Immature natural killer cell (primary cell): ENCODE measurements around the gene NUMA1. TPM values are rescaled to one million over a fixed set of nuclear protein-coding genes. Genes with fewer than 3 reads are reported as not detected.

Source experiments
- DNase-seq, 3 donors: peaks; one replicate each; pipeline ENCODE4 v3.0.0; 2022; ENCODE audit warnings: mixed read lengths in 1 of 3
- H3K27ac Mint-ChIP-seq, 6 donors: one replicate each; pipeline ENCODE4 v1.8.0; 2020; ENCODE audit warnings: mixed read lengths in 6 of 6, mild to moderate bottlenecking in 5 of 6, inconsistent platforms in 4 of 6, moderate library complexity in 3 of 6
- H3K27me3 Mint-ChIP-seq, 3 donors: one replicate each; pipeline ENCODE4 v1.8.0; 2020 to 2021; ENCODE audit warnings: low read depth in 3 of 3, mild to moderate bottlenecking in 3 of 3, mixed read lengths in 3 of 3, moderate library complexity in 3 of 3, inconsistent platforms in 1 of 3
- H3K36me3 Mint-ChIP-seq, 3 donors: one replicate each; pipeline ENCODE4 v1.8.0; 2020; ENCODE audit warnings: mixed read lengths in 3 of 3, inconsistent platforms in 2 of 3, mild to moderate bottlenecking in 2 of 3
- H3K4me1 Mint-ChIP-seq, 2 donors: one replicate each; pipeline ENCODE4 v1.8.0; 2020; ENCODE audit warnings: inconsistent platforms in 2 of 2, mild to moderate bottlenecking in 2 of 2, mixed read lengths in 2 of 2, moderate library complexity in 1 of 2
- H3K4me3 Mint-ChIP-seq, 5 donors: one replicate each; pipeline ENCODE4 v1.8.0; 2020; ENCODE audit warnings: mild to moderate bottlenecking in 5 of 5, mixed read lengths in 5 of 5, inconsistent platforms in 3 of 5, moderate library complexity in 3 of 5
- H3K9me3 Mint-ChIP-seq, 6 donors: one replicate each; pipeline ENCODE4 v1.8.0; 2020; ENCODE audit warnings: mild to moderate bottlenecking in 6 of 6, mixed read lengths in 6 of 6, inconsistent platforms in 4 of 6, moderate library complexity in 3 of 6
- polyA plus RNA-seq, 3 donors: library from polyadenylated mRNA; unstranded; fragments of 300-500 nt; fragmentation: Illumina TruSeq; gene quantifications; one replicate each; pipeline ENCODE4 v1.2.3, GENCODE V29; 2021

The NUMA1 gene
- polyA plus RNA-seq, 3 donors from 2014 or later, result 2.7 to 92.5 (median 10.5) TPM

- Mint-ChIP-seq H3K4me1 (peaks cover 12 to 17% of the 10 kb centered on the region in 2 donors), H3K27me3 (peaks cover 0 to 3% (median 2%) of the 10 kb centered on the region in 3 donors)
These were observed 5.4 kb upstream of the NUMA1 start for GRCh38 chr11:72085621-72086351.

GRCh38 chr11:72084965-72085364, 4.6 kb upstream of the NUMA1 start:
- no peaks in the 10 kb centered on the region for H3K9me3 Mint-ChIP-seq
- no peak for DNase-seq
- H3K27ac Mint-ChIP-seq, result peak overlapping the region in 1 of 6 donors; percentile 69
- peaks cover 19 to 24% of the 10 kb centered on the region in 2 donors for H3K4me1 Mint-ChIP-seq
- H3K36me3 Mint-ChIP-seq, result peaks cover 0 to 8% (median 7%) of the 10 kb centered on the region in 3 donors
- no peak overlapping the region for H3K4me3 Mint-ChIP-seq
- peaks cover 0 to 4% (median 3%) of the 10 kb centered on the region in 3 donors for H3K27me3 Mint-ChIP-seq

More at GRCh38 chr11:72085621-72086351, 5.4 kb upstream of the NUMA1 start:
- DNase-seq, result no peak
- H3K4me3 Mint-ChIP-seq, result no peak overlapping the region
- no peaks in the 10 kb centered on the region for H3K9me3 Mint-ChIP-seq
- peaks cover 0 to 8% (median 7%) of the 10 kb centered on the region in 3 donors for H3K36me3 Mint-ChIP-seq
- H3K27ac Mint-ChIP-seq, result peak overlapping the region; percentile 9 to 69 (median 53)

GRCh38 chr11:72084076-72084475, 3.7 kb upstream of the NUMA1 start:
- Mint-ChIP-seq H3K27ac (no peak overlapping the region), H3K4me3 (no peak overlapping the region), H3K27me3 (peaks cover 0 to 10% (median 3%) of the 10 kb centered on the region in 3 donors), H3K36me3 (peaks cover 0 to 7% (median 5%) of the 10 kb centered on the region in 3 donors), H3K4me1 (peaks cover 27 to 30% of the 10 kb centered on the region in 2 donors), H3K9me3 (no peaks in the 10 kb centered on the region)
- DNase-seq, result no peak

- H3K4me1 Mint-ChIP-seq, result peaks cover 33 to 35% of the 10 kb centered on the region in 2 donors
- DNase-seq, result no peak
- H3K36me3 Mint-ChIP-seq, result peaks cover 0 to 7% (median 3%) of the 10 kb centered on the region in 3 donors
- H3K27ac Mint-ChIP-seq, result peak overlapping the region in 5 of 6 donors; percentile 4 to 99 (median 55)
- no peak overlapping the region for H3K4me3 Mint-ChIP-seq
- peaks cover 0 to 13% (median 3%) of the 10 kb centered on the region in 3 donors for H3K27me3 Mint-ChIP-seq
- no peaks in the 10 kb centered on the region for H3K9me3 Mint-ChIP-seq
These were observed 3.1 kb upstream of the NUMA1 start for GRCh38 chr11:72083414-72083813.

- H3K27me3 Mint-ChIP-seq, result peaks cover 0 to 14% (median 3%) of the 10 kb centered on the region in 3 donors
These were observed 1.6 kb upstream of the NUMA1 start for GRCh38 chr11:72081821-72082453.

GRCh38 chr11:72081184-72081644, 872 bp upstream of the NUMA1 start:
- no peaks in the 10 kb centered on the region for H3K9me3 Mint-ChIP-seq
- no peak for DNase-seq
- H3K27me3 Mint-ChIP-seq, result peaks cover 0 to 14% (median 3%) of the 10 kb centered on the region in 3 donors
- H3K36me3 Mint-ChIP-seq, result no peaks in the 10 kb centered on the region
- H3K4me3 Mint-ChIP-seq, result peak overlapping the region; percentile 92 to 95 (median 94)
- H3K4me1 Mint-ChIP-seq, result peaks cover 35% of the 10 kb centered on the region in 2 donors
- H3K27ac Mint-ChIP-seq, result peak overlapping the region; percentile 95 to 100 (median 98)

More at GRCh38 chr11:72081821-72082453, 1.6 kb upstream of the NUMA1 start:
- Mint-ChIP-seq H3K4me1 (peaks cover 35% of the 10 kb centered on the region in 2 donors), H3K9me3 (no peaks in the 10 kb centered on the region), H3K36me3 (no peaks in the 10 kb centered on the region), H3K27ac (peak overlapping the region; percentile 95 to 100 (median 98)), H3K4me3 (peak overlapping the region; percentile 87 to 95 (median 92))
- DNase-seq, result no peak

- Mint-ChIP-seq H3K9me3 (no peaks in the 10 kb centered on the region), H3K27ac (peak overlapping the region; percentile 95 to 100 (median 98)), H3K27me3 (peaks cover 0 to 14% (median 3%) of the 10 kb centered on the region in 3 donors), H3K4me1 (peaks cover 35% of the 10 kb centered on the region in 2 donors), H3K4me3 (peak overlapping the region; percentile 92 to 95 (median 94)), H3K36me3 (no peaks in the 10 kb centered on the region)
- DNase-seq, result peak; percentile 61 to 65 (median 62)
These were observed 470 bp downstream of the NUMA1 start for GRCh38 chr11:72079819-72080325.

- no peaks in the 10 kb centered on the region for H3K9me3 Mint-ChIP-seq
These were observed 1.9 kb downstream of the NUMA1 start for GRCh38 chr11:72078477-72078876.

GRCh38 chr11:72075756-72076155, 4.6 kb downstream of the NUMA1 start:
- Mint-ChIP-seq H3K9me3 (no peaks in the 10 kb centered on the region), H3K4me3 (no peak overlapping the region)

More at GRCh38 chr11:72078477-72078876, 1.9 kb downstream of the NUMA1 start:
- no peak for DNase-seq
- Mint-ChIP-seq H3K36me3 (no peaks in the 10 kb centered on the region), H3K4me3 (peak overlapping the region; percentile 33 to 95 (median 92)), H3K27ac (peak overlapping the region; percentile 73 to 100 (median 92)), H3K4me1 (peaks cover 35 to 36% of the 10 kb centered on the region in 2 donors), H3K27me3 (peaks cover 0 to 14% (median under 1%) of the 10 kb centered on the region in 3 donors)

GRCh38 chr11:72075109-72075508, 5.2 kb downstream of the NUMA1 start:
- H3K27me3 Mint-ChIP-seq, result peaks cover 0 to 11% (median 0%) of the 10 kb centered on the region in 3 donors
- no peak for DNase-seq
- peaks cover 38 to 49% of the 10 kb centered on the region in 2 donors for H3K4me1 Mint-ChIP-seq
- H3K36me3 Mint-ChIP-seq, result no peaks in the 10 kb centered on the region
- no peaks in the 10 kb centered on the region for H3K9me3 Mint-ChIP-seq
- no peak overlapping the region for H3K4me3 Mint-ChIP-seq
- H3K27ac Mint-ChIP-seq, result peak overlapping the region in 1 of 6 donors; percentile 64

More at GRCh38 chr11:72075756-72076155, 4.6 kb downstream of the NUMA1 start:
- no peak for DNase-seq
- Mint-ChIP-seq H3K27me3 (peaks cover 0 to 13% (median 0%) of the 10 kb centered on the region in 3 donors), H3K27ac (peak overlapping the region in 1 of 6 donors; percentile 0), H3K4me1 (peaks cover 36 to 48% of the 10 kb centered on the region in 2 donors), H3K36me3 (no peaks in the 10 kb centered on the region)

- no peaks in the 10 kb centered on the region for H3K27me3 Mint-ChIP-seq
- H3K27ac Mint-ChIP-seq, result peak overlapping the region; percentile 63 to 96 (median 84)
- H3K4me3 Mint-ChIP-seq, result peak overlapping the region in 2 of 5 donors; percentile 21 to 44
- peaks cover 53 to 59% of the 10 kb centered on the region in 2 donors for H3K4me1 Mint-ChIP-seq
- no peak for DNase-seq
- H3K36me3 Mint-ChIP-seq, result peaks cover 0 to 3% (median 0%) of the 10 kb centered on the region in 3 donors
- H3K9me3 Mint-ChIP-seq, result no peaks in the 10 kb centered on the region
These were observed 8.0 kb downstream of the NUMA1 start for GRCh38 chr11:72072348-72072747.

GRCh38 chr11:72070491-72070890, 9.9 kb downstream of the NUMA1 start:
- peak overlapping the region; percentile 80 to 97 (median 96) for H3K27ac Mint-ChIP-seq
- no peak for DNase-seq
- H3K9me3 Mint-ChIP-seq, result no peaks in the 10 kb centered on the region
- no peaks in the 10 kb centered on the region for H3K27me3 Mint-ChIP-seq
- H3K36me3 Mint-ChIP-seq, result peaks cover 0 to 11% (median 3%) of the 10 kb centered on the region in 3 donors
- peak overlapping the region; percentile 78 to 87 (median 80) for H3K4me3 Mint-ChIP-seq
- peaks cover 67 to 78% of the 10 kb centered on the region in 2 donors for H3K4me1 Mint-ChIP-seq

- Mint-ChIP-seq H3K27me3 (no peaks in the 10 kb centered on the region), H3K4me1 (peaks cover 68 to 81% of the 10 kb centered on the region in 2 donors), H3K36me3 (peaks cover 0 to 12% (median 3%) of the 10 kb centered on the region in 3 donors), H3K9me3 (no peaks in the 10 kb centered on the region), H3K4me3 (peak overlapping the region; percentile 78 to 87 (median 80)), H3K27ac (peak overlapping the region; percentile 80 to 97 (median 96))
- DNase-seq, result peak; percentile 16 to 35 (median 22)
These were observed 10.5 kb downstream of the NUMA1 start for GRCh38 chr11:72069787-72070251.
